Esophagus squamous epithelium (tissue), 5 donors: Measurements from ENCODE around the gene ARAP2. TPM values are rescaled to one million over a fixed set of nuclear protein-coding genes. Genes with fewer than 3 reads are reported as not detected.

Experiments
- DNase-seq: peaks from one replicate; lab custom pipeline; 2025; lab: John Stamatoyannopoulos, UW
- H3K27ac ChIP-seq, 4 donors: fragments of 200-600 bp; sonication (generic); one replicate each; pipeline ENCODE4 v1.5.1; 2016 to 2019; ENCODE audit warnings: mild to moderate bottlenecking in 1 of 4
- H3K27me3 ChIP-seq, 4 donors: fragments of 200-600 bp; sonication (generic); 1 replicate in 3 of 4; 2 replicates in 1 of 4; pipeline versions ENCODE4 v1.5.1 to v1.6.0; 2017 to 2021; ENCODE audit warnings: antibody characterized with exemption in 1 of 4
- H3K36me3 ChIP-seq, 3 donors: fragments of 200-600 bp; sonication (generic); one replicate each; pipeline ENCODE4 v1.5.1; 2016 to 2019
- H3K4me1 ChIP-seq, 3 donors: fragments of 200-600 bp; sonication (generic); one replicate each; pipeline ENCODE4 v1.5.1; 2017 to 2019
- H3K4me3 ChIP-seq, 4 donors: fragments of 200-600 bp; sonication (generic); 1 replicate in 3 of 4; 2 replicates in 1 of 4; pipeline ENCODE4 v1.5.1; 2016 to 2019; ENCODE audit warnings: mild to moderate bottlenecking in 2 of 4, moderate library complexity in 1 of 4
- H3K9me3 ChIP-seq, 3 donors: fragments of 200-600 bp; sonication (generic); one replicate each; pipeline ENCODE4 v1.5.1; 2016 to 2019
- CTCF ChIP-seq, 6 experiments: fragments of 450-650 bp in 4 of 6; fragments of 200-600 bp in 2 of 6; sonication (generic) in 2 of 6; IDR thresholded peaks; one replicate each; pipeline ENCODE4 v1.5.1; 2016 to 2019; ENCODE audit warnings: antibody characterized with exemption in 6 of 6, mild to moderate bottlenecking in 4 of 6, moderate library complexity in 4 of 6
- POLR2A ChIP-seq, 4 donors: fragments of 450-650 bp; IDR thresholded peaks; one replicate each; pipeline ENCODE4 v1.6.1; 2017; ENCODE audit warnings: antibody characterized with exemption in 4 of 4, mild to moderate bottlenecking in 4 of 4, moderate library complexity in 3 of 4
- WGBS, 2 donors: methylation state at CpG; one replicate each; pipeline ENCODE4 v1.1.5; 2018; 5-methylcytosine and 5-hydroxymethylcytosine counted together
- intact Hi-C: fragments of 100-400 bp; cut with DNase I; formaldehyde crosslinking; loops from one replicate; pipeline ENCODE4 v1.15.0; 2022
- total RNA-seq, 4 donors: library from RNA; depleted of rRNA; stranded (reverse); fragments of >200 nt; gene quantifications; one replicate each; pipeline ENCODE4 v1.1.0, GENCODE V29; 2016
- donor health status: DM: yes; HTN: yes; CAD: no.

ARAP2 gene
- total RNA-seq, 4 donors from 2014 or later = 28.5 to 65.8 (median 46.9) TPM

GRCh38 chr4:36165631-36166005 lies 78.7 kb downstream of the ARAP2 start:
- no peak overlapping the region for H3K27ac ChIP-seq
- H3K9me3 ChIP-seq = no peaks in the 10 kb centered on the region
- H3K27me3 ChIP-seq = no peaks in the 10 kb centered on the region
- TF ChIP-seq POLR2A (IDR thresholded peaks at IDR 0.05) = no peak
- no peak for TF ChIP-seq CTCF (IDR thresholded peaks at IDR 0.05)
- H3K4me1 ChIP-seq = no peaks in the 10 kb centered on the region
- no peak for DNase-seq
- intact Hi-C loops = no loop called here
- 51 to 74% methylated on average over 2 of the region's 2 CpGs for WGBS, 2 donors
- no peak overlapping the region for H3K4me3 ChIP-seq
- peaks cover 0 to 53% (median 0%) of the 10 kb centered on the region in 3 donors for H3K36me3 ChIP-seq

- Histone ChIP-seq H3K27me3 (no peaks in the 10 kb centered on the region), H3K9me3 (no peaks in the 10 kb centered on the region), H3K36me3 (peaks cover 0 to 58% (median 0%) of the 10 kb centered on the region in 3 donors), H3K27ac (no peak overlapping the region), H3K4me1 (no peaks in the 10 kb centered on the region), H3K4me3 (no peak overlapping the region)
- intact Hi-C loops = no loop called here
- 68 to 88% methylated on average over 4 of the region's 4 CpGs for WGBS, 2 donors
- TF ChIP-seq CTCF (IDR thresholded peaks at IDR 0.05) = no peak
- no peak for TF ChIP-seq POLR2A (IDR thresholded peaks at IDR 0.05)
- DNase-seq = no peak
Observed at GRCh38 chr4:36164900-36165630, 79.2 kb downstream of the ARAP2 start.

GRCh38 chr4:36163198-36163597 lies 81.1 kb downstream of the ARAP2 start:
- no peak for DNase-seq
- intact Hi-C loops = no loop called here
- Histone ChIP-seq H3K4me3 (no peak overlapping the region), H3K27ac (no peak overlapping the region), H3K4me1 (no peaks in the 10 kb centered on the region), H3K36me3 (peaks cover 0 to 77% (median 0%) of the 10 kb centered on the region in 3 donors), H3K27me3 (no peaks in the 10 kb centered on the region), H3K9me3 (no peaks in the 10 kb centered on the region)
- WGBS, 2 donors = 67 to 85% methylated on average over 3 of the region's 3 CpGs
- no peak for TF ChIP-seq POLR2A (IDR thresholded peaks at IDR 0.05)
- no peak for TF ChIP-seq CTCF (IDR thresholded peaks at IDR 0.05)

- TF ChIP-seq CTCF (IDR thresholded peaks at IDR 0.05) = no peak
- TF ChIP-seq POLR2A (IDR thresholded peaks at IDR 0.05) = no peak
- H3K9me3 ChIP-seq = no peaks in the 10 kb centered on the region
- peaks cover 0 to 86% (median 0%) of the 10 kb centered on the region in 3 donors for H3K36me3 ChIP-seq
- no peak overlapping the region for H3K27ac ChIP-seq
- no peak for DNase-seq
- H3K4me1 ChIP-seq = no peaks in the 10 kb centered on the region
- no peak overlapping the region for H3K4me3 ChIP-seq
- intact Hi-C loops = no loop called here
- 86% methylated on average over 4 to 5 of the region's 5 CpGs for WGBS, 2 donors
- H3K27me3 ChIP-seq = no peaks in the 10 kb centered on the region
Observed at GRCh38 chr4:36159208-36159607, 85.1 kb downstream of the ARAP2 start.

- peaks cover 0 to 58% (median 0%) of the 10 kb centered on the region in 3 donors for H3K36me3 ChIP-seq
- no peaks in the 10 kb centered on the region for H3K27me3 ChIP-seq
- DNase-seq = no peak
- no peaks in the 10 kb centered on the region for H3K9me3 ChIP-seq
- intact Hi-C loops = no loop called here
- no peak overlapping the region for H3K4me3 ChIP-seq
- 64 to 78% methylated on average over 1 of the region's 1 CpG for WGBS, 2 donors
- no peak for TF ChIP-seq CTCF (IDR thresholded peaks at IDR 0.05)
- TF ChIP-seq POLR2A (IDR thresholded peaks at IDR 0.05) = no peak
- no peaks in the 10 kb centered on the region for H3K4me1 ChIP-seq
- no peak overlapping the region for H3K27ac ChIP-seq
Observed at GRCh38 chr4:36152735-36153134, 91.6 kb downstream of the ARAP2 start.
